IPS DF 6.9 (cell line): ENCODE data around the gene ALDH3A2.

Experiments
- DNase-seq: peaks from one replicate; pipeline ENCODE4 v3.0.0-alpha.2; 2013; ENCODE audit warnings: low read depth, low spot score
- H3K27ac ChIP-seq: one replicate; pipeline ENCODE4 v1.5.1; 2013; ENCODE audit warnings: low read length, control low read depth
- H3K27me3 ChIP-seq: 2 replicates; pipeline ENCODE4 v1.6.1; 2013; ENCODE audit warnings: mild to moderate bottlenecking, low read length; ENCODE audit not compliant: control insufficient read depth, insufficient read depth
- H3K36me3 ChIP-seq: 2 replicates; pipeline ENCODE4 v1.6.1; 2013; ENCODE audit warnings: low read length; ENCODE audit not compliant: control insufficient read depth, insufficient read depth
- H3K4me1 ChIP-seq: 2 replicates; pipeline ENCODE4 v1.6.1; 2013; ENCODE audit warnings: low read length; ENCODE audit not compliant: control insufficient read depth, insufficient read depth
- H3K4me3 ChIP-seq: 2 replicates; pipeline ENCODE4 v1.5.1; 2013; ENCODE audit warnings: mild to moderate bottlenecking, low read length
- H3K9me3 ChIP-seq: 2 replicates; pipeline ENCODE4 v1.6.1; 2013; ENCODE audit warnings: low read length, inconsistent platforms; ENCODE audit not compliant: control insufficient read depth, insufficient read depth
- WGBS: extraction: QIAGEN DNeasy Blood & Tissue Kit; methylation state at CpG from one replicate; pipeline ENCODE4 v1.1.7; 2013; ENCODE audit warnings: mixed read lengths, missing lambda C conversion rate; ENCODE audit not compliant: insufficient read length, insufficient coverage; 5-methylcytosine and 5-hydroxymethylcytosine counted together

Gene ALDH3A2

GRCh38 chr17:19714542-19715411, 66.2 kb downstream of the ALDH3A2 start:
- Histone ChIP-seq H3K4me3 (no peak overlapping the region), H3K27me3 (no peaks in the 10 kb centered on the region), H3K36me3 (no peaks in the 10 kb centered on the region), H3K27ac (no peak overlapping the region), H3K9me3 (no peaks in the 10 kb centered on the region), H3K4me1 (peaks cover 3% of the 10 kb centered on the region; the same call in 1 of the 2 replicates)
- no peak for DNase-seq
- WGBS: no CpG with 5 or more reads among the region's 27 CpGs

GRCh38 chr17:19716108-19717030, 67.8 kb downstream of the ALDH3A2 start, which contains the start of gene SLC47A2:
SLC47A2 (minus strand) TSS chr17:19716584; CDS start chr17:19716555, 29 bp downstream.
- Histone ChIP-seq H3K4me3 (no peak within 1 kb of the TSS), H3K27ac (no peak within 1 kb of the TSS), H3K27me3 (no peaks in the 10 kb centered on the region), H3K9me3 (no peaks in the 10 kb centered on the region), H3K4me1 (peaks cover 3% of the 10 kb centered on the region; the same call in 1 of the 2 replicates), H3K36me3 (no peaks in the 10 kb centered on the region)
- DNase-seq: no peak
- no CpG with 5 or more reads among the region's 13 CpGs for WGBS

GRCh38 chr17:19717031-19717360, 68.4 kb downstream of the ALDH3A2 start:
- H3K4me3 ChIP-seq: no peak overlapping the region
- no peaks in the 10 kb centered on the region for H3K9me3 ChIP-seq
- H3K27me3 ChIP-seq: no peaks in the 10 kb centered on the region
- WGBS: no CpG with 5 or more reads among the region's 7 CpGs
- DNase-seq: no peak
- H3K4me1 ChIP-seq: peaks cover 3% of the 10 kb centered on the region; the same call in 1 of the 2 replicates
- H3K36me3 ChIP-seq: no peaks in the 10 kb centered on the region
- no peak overlapping the region for H3K27ac ChIP-seq

- Histone ChIP-seq H3K27me3 (no peaks in the 10 kb centered on the region), H3K9me3 (no peaks in the 10 kb centered on the region), H3K27ac (no peak overlapping the region), H3K36me3 (no peaks in the 10 kb centered on the region), H3K4me1 (peaks cover 3% of the 10 kb centered on the region; the same call in 1 of the 2 replicates), H3K4me3 (no peak overlapping the region)
- DNase-seq: no peak
- WGBS: no CpG with 5 or more reads among the region's 10 CpGs
Observed at GRCh38 chr17:19717411-19717908, 68.9 kb downstream of the ALDH3A2 start.

- Histone ChIP-seq H3K9me3 (no peaks in the 10 kb centered on the region), H3K27ac (no peak overlapping the region), H3K36me3 (no peaks in the 10 kb centered on the region), H3K4me1 (peaks cover 3% of the 10 kb centered on the region; the same call in 1 of the 2 replicates), H3K4me3 (no peak overlapping the region), H3K27me3 (no peaks in the 10 kb centered on the region)
- no CpG with 5 or more reads among the region's 12 CpGs for WGBS
- DNase-seq: no peak
Observed at GRCh38 chr17:19718041-19718612, 69.6 kb downstream of the ALDH3A2 start.

- H3K36me3 ChIP-seq: no peaks in the 10 kb centered on the region
- no peak overlapping the region for H3K27ac ChIP-seq
- H3K4me3 ChIP-seq: no peak overlapping the region
- peaks cover 3% of the 10 kb centered on the region; the same call in 1 of the 2 replicates for H3K4me1 ChIP-seq
- no peaks in the 10 kb centered on the region for H3K9me3 ChIP-seq
- H3K27me3 ChIP-seq: no peaks in the 10 kb centered on the region
- no peak for DNase-seq
- no CpG with 5 or more reads among the region's 18 CpGs for WGBS
Observed at GRCh38 chr17:19718613-19719354, 70.2 kb downstream of the ALDH3A2 start.

- no peaks in the 10 kb centered on the region for H3K4me1 ChIP-seq
- no peak overlapping the region for H3K27ac ChIP-seq
- no peak overlapping the region for H3K4me3 ChIP-seq
- H3K27me3 ChIP-seq: no peaks in the 10 kb centered on the region
- no peaks in the 10 kb centered on the region for H3K9me3 ChIP-seq
- DNase-seq: no peak
- WGBS: no CpG with 5 or more reads among the region's 23 CpGs
- no peaks in the 10 kb centered on the region for H3K36me3 ChIP-seq
Observed at GRCh38 chr17:19719355-19720209, 71.0 kb downstream of the ALDH3A2 start.

GRCh38 chr17:19720210-19720475, 71.6 kb downstream of the ALDH3A2 start:
- H3K4me3 ChIP-seq: no peak overlapping the region
- H3K27ac ChIP-seq: no peak overlapping the region
- H3K27me3 ChIP-seq: no peaks in the 10 kb centered on the region
- no peaks in the 10 kb centered on the region for H3K36me3 ChIP-seq
- DNase-seq: no peak
- H3K4me1 ChIP-seq: no peaks in the 10 kb centered on the region
- H3K9me3 ChIP-seq: no peaks in the 10 kb centered on the region
- no CpG with 5 or more reads among the region's 5 CpGs for WGBS

- Histone ChIP-seq H3K27ac (no peak overlapping the region), H3K9me3 (no peaks in the 10 kb centered on the region), H3K4me3 (no peak overlapping the region), H3K4me1 (no peaks in the 10 kb centered on the region), H3K27me3 (no peaks in the 10 kb centered on the region), H3K36me3 (no peaks in the 10 kb centered on the region)
- no peak for DNase-seq
- no CpG with 5 or more reads among the region's 9 CpGs for WGBS
Observed at GRCh38 chr17:19720631-19721426, 72.3 kb downstream of the ALDH3A2 start.
